SU-DHL-6 (cell line): Measurements from ENCODE around the gene PDE7B.
"Not testable (repeated sequence)": the region's sequence is repeated elsewhere in the genome, so short reads cannot be mapped to it uniquely, and the experiment has no call there.

ENCODE experiments used
- H2AFZ ChIP-seq: fragments of 200-600 bp; sonication (generic); 2 replicates; pipeline ENCODE4 v1.6.1; 2014; ENCODE audit warnings: low read depth, mild to moderate bottlenecking, moderate library complexity, mixed read lengths, antibody characterized with exemption, low read length; ENCODE audit not compliant: severe bottlenecking
- H3F3A ChIP-seq: fragments of 200-600 bp; shearing (Covaris generic); 2 replicates; pipeline ENCODE4 v1.6.0; 2016; ENCODE audit warnings: antibody characterized with exemption, mild to moderate bottlenecking; ENCODE audit not compliant: insufficient read depth
- H3K27ac ChIP-seq: fragments of 200-600 bp; sonication (generic); 2 replicates; pipeline ENCODE4 v1.5.1; 2016; ENCODE audit warnings: low read depth, mild to moderate bottlenecking, low read length, moderate library complexity, mixed read lengths
- H3K27me3 ChIP-seq: fragments of 200-600 bp; sonication (generic), shearing (Covaris generic); 2 replicates; pipeline ENCODE4 v1.6.0; 2014; ENCODE audit warnings: mild to moderate bottlenecking, low read length
- H3K36me3 ChIP-seq: fragments of 200-600 bp; sonication (generic); 2 replicates; pipeline ENCODE4 v1.6.1; 2014; ENCODE audit warnings: mild to moderate bottlenecking, low read length, mixed read lengths
- H3K4me2 ChIP-seq: fragments of 300-600, 200-600 bp; shearing (Covaris generic), sonication (generic); 2 replicates; pipeline ENCODE4 v1.6.0; 2014; ENCODE audit warnings: low read length, low read depth, mild to moderate bottlenecking; ENCODE audit not compliant: poor library complexity, severe bottlenecking
- H3K4me3 ChIP-seq: fragments of 200-600 bp; sonication (generic); 2 replicates; pipeline ENCODE4 v1.5.1; 2014; ENCODE audit warnings: antibody characterized with exemption, low read length, mild to moderate bottlenecking, mixed read lengths; ENCODE audit not compliant: insufficient read depth, poor library complexity, severe bottlenecking
- H3K79me2 ChIP-seq: fragments of 200-600 bp; sonication (generic); 2 replicates; pipeline ENCODE4 v1.6.1; 2014; ENCODE audit warnings: mild to moderate bottlenecking, low read length, moderate library complexity; ENCODE audit not compliant: insufficient read depth
- H3K9ac ChIP-seq: fragments of 200-600 bp; sonication (generic); 2 replicates; pipeline ENCODE4 v1.7.0; 2014; ENCODE audit warnings: mild to moderate bottlenecking, low read length
- H3K9me2 ChIP-seq: fragments of 200-600 bp; sonication (generic); replicated peaks from 2 replicates; pipeline ENCODE4 v1.6.1; 2014; ENCODE audit warnings: low read length; ENCODE audit not compliant: insufficient read depth
- H3K9me3 ChIP-seq: fragments of 200-600 bp; sonication (generic); 2 replicates; pipeline ENCODE4 v1.6.1; 2014; ENCODE audit warnings: low read length, mixed read lengths; ENCODE audit not compliant: insufficient read depth
- H4K20me1 ChIP-seq: fragments of 200-600 bp; sonication (generic); 2 replicates; pipeline ENCODE4 v1.6.1; 2014; ENCODE audit warnings: low read depth, mild to moderate bottlenecking, antibody characterized with exemption, low read length, moderate library complexity, mixed read lengths
- EZH2phosphoT487 ChIP-seq: fragments of 200-600 bp; sonication (generic), shearing (Covaris generic); conservative IDR thresholded peaks from 2 replicates; pipeline ENCODE4 v1.6.1; 2018; ENCODE audit warnings: mild to moderate bottlenecking, antibody characterized with exemption, low read length, moderate library complexity, mixed read lengths
- TF ChIP-seq, protein P1 (sequence below): fragments of 200-600 bp; sonication (generic); IDR thresholded peaks from one replicate; pipeline ENCODE4 v1.5.1; 2017; ENCODE audit warnings: antibody characterized with exemption, mild to moderate bottlenecking, low read length, moderate library complexity; ENCODE audit not compliant: insufficient read depth, poor library complexity, severe bottlenecking

Gene PDE7B

DNA sequence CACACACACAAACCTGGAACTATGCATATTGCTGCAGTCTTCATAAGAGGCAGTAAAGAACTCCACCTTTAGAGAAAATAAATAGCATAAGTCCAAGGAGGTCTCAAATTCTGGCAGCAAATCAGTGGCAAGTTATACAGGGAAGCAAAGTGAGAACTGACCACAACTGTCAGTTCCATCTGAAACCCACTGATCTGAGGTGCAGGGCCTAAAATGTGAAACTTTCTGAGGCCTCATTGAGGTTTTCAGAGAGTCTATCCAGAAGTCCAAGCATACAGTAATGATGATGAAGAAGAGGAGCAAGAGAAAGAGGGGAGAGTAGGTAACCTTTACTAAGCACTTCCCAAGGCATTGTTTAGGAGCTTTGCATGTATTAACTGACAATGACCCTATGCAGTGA is 362.4 kb downstream of the PDE7B start:
- Histone ChIP-seq H2AFZ (no peak overlapping the region), H3K27ac (no peak overlapping the region), H3F3A (no peaks in the 10 kb centered on the region), H3K4me3 (no peak overlapping the region), H3K9me3 (no peaks in the 10 kb centered on the region), H3K4me2 (no peak overlapping the region), H3K36me3 (no peaks in the 10 kb centered on the region), H3K27me3 (no peaks in the 10 kb centered on the region), H4K20me1 (no peaks in the 10 kb centered on the region), H3K79me2 (no peaks in the 10 kb centered on the region), H3K9ac (no peak overlapping the region), H3K9me2 (no peaks in the 10 kb centered on the region)
- TF ChIP-seq EZH2phosphoT487 = no peak
- TF ChIP-seq, protein P1, sequence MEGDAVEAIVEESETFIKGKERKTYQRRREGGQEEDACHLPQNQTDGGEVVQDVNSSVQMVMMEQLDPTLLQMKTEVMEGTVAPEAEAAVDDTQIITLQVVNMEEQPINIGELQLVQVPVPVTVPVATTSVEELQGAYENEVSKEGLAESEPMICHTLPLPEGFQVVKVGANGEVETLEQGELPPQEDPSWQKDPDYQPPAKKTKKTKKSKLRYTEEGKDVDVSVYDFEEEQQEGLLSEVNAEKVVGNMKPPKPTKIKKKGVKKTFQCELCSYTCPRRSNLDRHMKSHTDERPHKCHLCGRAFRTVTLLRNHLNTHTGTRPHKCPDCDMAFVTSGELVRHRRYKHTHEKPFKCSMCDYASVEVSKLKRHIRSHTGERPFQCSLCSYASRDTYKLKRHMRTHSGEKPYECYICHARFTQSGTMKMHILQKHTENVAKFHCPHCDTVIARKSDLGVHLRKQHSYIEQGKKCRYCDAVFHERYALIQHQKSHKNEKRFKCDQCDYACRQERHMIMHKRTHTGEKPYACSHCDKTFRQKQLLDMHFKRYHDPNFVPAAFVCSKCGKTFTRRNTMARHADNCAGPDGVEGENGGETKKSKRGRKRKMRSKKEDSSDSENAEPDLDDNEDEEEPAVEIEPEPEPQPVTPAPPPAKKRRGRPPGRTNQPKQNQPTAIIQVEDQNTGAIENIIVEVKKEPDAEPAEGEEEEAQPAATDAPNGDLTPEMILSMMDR = no peak

DNA sequence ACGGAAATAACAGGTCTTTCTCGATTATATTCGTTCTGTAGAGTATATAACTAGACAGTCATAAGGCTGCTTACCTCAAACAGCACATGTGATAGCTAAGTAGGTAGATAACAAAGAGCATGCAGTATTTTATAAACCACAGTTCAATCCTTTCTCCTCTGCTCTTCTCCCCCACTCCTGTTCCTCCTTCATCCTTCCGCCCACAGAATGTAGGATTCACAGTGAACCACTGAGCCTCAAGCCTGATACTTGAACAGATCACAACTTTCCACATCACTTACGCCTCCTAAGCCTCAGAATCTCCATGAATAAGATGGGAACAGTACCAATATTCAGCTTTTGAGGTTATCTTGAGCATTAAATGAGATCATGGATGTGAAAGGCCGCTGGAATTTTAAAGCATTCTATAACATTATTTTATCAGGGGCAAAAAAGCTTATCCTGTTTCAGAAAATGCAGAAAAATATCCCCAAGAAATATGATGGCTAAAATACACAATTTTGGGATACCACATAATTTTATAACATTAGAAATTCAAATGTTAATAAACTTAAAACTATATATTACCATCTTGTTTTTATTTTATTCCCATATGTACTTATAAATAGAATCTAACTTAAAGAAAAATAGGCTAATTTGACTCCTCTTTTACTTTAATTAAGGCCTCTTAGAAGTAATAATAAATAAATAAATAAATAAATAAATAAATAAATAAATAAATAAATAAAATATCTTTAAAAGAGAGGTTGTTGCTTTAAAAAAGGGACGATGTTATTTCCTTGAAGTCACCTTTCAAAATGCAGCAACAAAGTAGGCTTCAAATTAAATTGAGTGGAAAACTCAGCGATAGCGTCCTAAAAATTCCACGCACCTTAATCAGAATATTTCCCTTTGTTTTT is 365.3 kb downstream of the PDE7B start:
- H3K9me3 ChIP-seq = no peaks in the 10 kb centered on the region
- no peak overlapping the region for H3K4me2 ChIP-seq
- no peaks in the 10 kb centered on the region for H3K79me2 ChIP-seq
- H3K27ac ChIP-seq = no peak overlapping the region
- H3K9ac ChIP-seq = no peak overlapping the region
- no peaks in the 10 kb centered on the region for H3K9me2 ChIP-seq
- H3K4me3 ChIP-seq = no peak overlapping the region
- no peaks in the 10 kb centered on the region for H4K20me1 ChIP-seq
- no peaks in the 10 kb centered on the region for H3K36me3 ChIP-seq
- TF ChIP-seq, protein P1 = no peak
- TF ChIP-seq EZH2phosphoT487 = no peak
- H3K27me3 ChIP-seq = no peaks in the 10 kb centered on the region
- no peak overlapping the region for H2AFZ ChIP-seq
- no peaks in the 10 kb centered on the region for H3F3A ChIP-seq

DNA sequence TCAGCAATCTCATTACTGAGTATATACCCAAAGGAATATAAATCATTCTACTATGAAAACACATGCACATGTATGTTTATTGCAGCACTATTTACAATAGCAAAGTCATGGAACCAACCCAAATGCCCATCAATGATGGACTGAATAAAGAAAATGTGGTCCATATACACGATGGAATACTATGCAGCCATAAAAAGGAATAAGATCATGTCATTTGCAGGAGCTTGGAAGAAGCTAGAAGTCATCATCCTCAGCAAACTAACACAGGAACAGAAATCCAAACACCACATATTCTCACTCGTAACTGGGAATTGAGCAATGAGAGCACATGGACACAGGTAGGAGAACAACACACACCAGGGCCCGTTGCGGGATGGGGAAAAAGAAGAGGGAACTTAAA is 373.5 kb downstream of the PDE7B start:
- not testable (repeated sequence) for H3K4me2 ChIP-seq, H3K9me2 ChIP-seq, H2AFZ ChIP-seq, H4K20me1 ChIP-seq, H3K9me3 ChIP-seq, H3F3A ChIP-seq, H3K9ac ChIP-seq, H3K27me3 ChIP-seq, H3K27ac ChIP-seq, H3K79me2 ChIP-seq, H3K4me3 ChIP-seq, H3K36me3 ChIP-seq

DNA sequence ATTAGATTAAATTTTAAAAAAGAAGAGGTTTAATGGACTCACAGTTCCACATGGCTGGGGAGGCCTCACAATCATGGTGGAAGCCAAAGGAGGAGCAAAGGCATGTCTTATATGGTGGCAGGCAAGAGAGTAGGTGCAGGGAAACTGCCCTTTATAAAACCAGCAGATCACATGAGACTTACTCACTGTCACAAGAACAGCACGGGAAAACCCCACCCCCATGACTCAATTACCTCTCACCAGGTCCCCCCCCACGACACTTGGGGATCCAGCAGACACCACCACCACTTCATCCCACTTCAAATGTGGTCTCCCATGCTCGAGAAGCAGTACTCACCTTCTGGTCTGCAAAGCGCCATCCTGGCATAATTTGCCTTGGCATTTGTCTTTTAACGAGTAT is 374.0 kb downstream of the PDE7B start:
- no peaks in the 10 kb centered on the region for H3K79me2 ChIP-seq
- H3F3A ChIP-seq = no peaks in the 10 kb centered on the region
- peak overlapping the region; percentile 64 for H2AFZ ChIP-seq
- H3K4me3 ChIP-seq = no peak overlapping the region
- H3K27me3 ChIP-seq = no peaks in the 10 kb centered on the region
- no peak overlapping the region for H3K27ac ChIP-seq
- 0 out of 2 replicates have a peak, but pooled peaks cover under 1% of the 10 kb centered on the region for H3K36me3 ChIP-seq
- no peak overlapping the region for H3K9ac ChIP-seq
- no peaks in the 10 kb centered on the region for H4K20me1 ChIP-seq
- TF ChIP-seq EZH2phosphoT487 = no peak
- TF ChIP-seq, protein P1 = no peak
- H3K4me2 ChIP-seq = no peak overlapping the region
- no peaks in the 10 kb centered on the region for H3K9me3 ChIP-seq
- H3K9me2 ChIP-seq = no peaks in the 10 kb centered on the region
